Right cardiac atrium (tissue), 5 donors: ENCODE data around the gene ZBED4. TPM values are rescaled to one million over a fixed set of nuclear protein-coding genes. Genes with fewer than 3 reads are reported as not detected.

Experiments
- ATAC-seq, 2 donors: fragments of 200-7000 bp; cut with Tn5 transposase; one replicate each; pipeline versions ENCODE4 v1.8.0 to v1.9.1; 2020; ENCODE audit warnings: moderate library complexity in 2 of 2, mild to moderate bottlenecking in 1 of 2
- DNase-seq, 3 donors: peaks; one replicate each; pipeline ENCODE4 v3.0.0-alpha.2; 2020
- H3K27ac ChIP-seq: one replicate; pipeline ENCODE4 v1.5.1; 2013; ENCODE audit warnings: mild to moderate bottlenecking, low read length, control low read depth, moderate library complexity
- H3K27me3 ChIP-seq: one replicate; pipeline ENCODE4 v1.6.1; 2013; ENCODE audit not compliant: control insufficient read depth, insufficient read depth
- H3K4me1 ChIP-seq: one replicate; pipeline ENCODE4 v1.6.1; 2013; ENCODE audit warnings: low read length; ENCODE audit not compliant: control insufficient read depth, insufficient read depth
- H3K4me3 ChIP-seq: one replicate; pipeline ENCODE4 v1.5.1; 2013; ENCODE audit warnings: low read length, control low read depth
- H3K9me3 ChIP-seq: one replicate; pipeline ENCODE4 v1.6.1; 2013; ENCODE audit warnings: low read length; ENCODE audit not compliant: control insufficient read depth
- WGBS: extraction: QIAGEN DNeasy Blood & Tissue Kit; methylation state at CpG from one replicate; pipeline ENCODE4 v1.1.7; 2013; 5-methylcytosine and 5-hydroxymethylcytosine counted together
- intact Hi-C, 4 donors: fragments of 100-400 bp; cut with DNase I; formaldehyde crosslinking; loops; one replicate each; pipeline versions ENCODE4 v1.11.0 to v1.14.0; 2022 to 2023
- long read RNA-seq, 4 donors: library from polyadenylated mRNA; unstranded; transcript quantifications; one replicate each; pipeline ENCODE4 v2.0.0, GENCODE V29; 2020 to 2021
- polyA plus RNA-seq: library from polyadenylated mRNA; stranded (reverse); fragments of 200-250 nt; gene quantifications from one replicate; pipeline ENCODE4 v1.2.3, GENCODE V29; 2013
- total RNA-seq, 4 donors: library from RNA; stranded (reverse); fragmentation: NEBNext Ultra II Directional; extraction: Animal tissue kit (Norgen Biotek cat#: 25700); gene quantifications; one replicate each; pipeline ENCODE4 v1.2.1, GENCODE V29; 2021
- donor health status: healthy with polysubstance abuse.
- donor health status: DM: no; HTN: yes; CAD: no.
- donor health status: DM: no; HTN: no; CAD: no.
- donor health status: DM: no; HTN: yes; CAD: no; lungs with severe emphysema.
- donor health status: DM: yes; HTN: yes; CAD: no.

Gene ZBED4
- total RNA-seq (1 to 10 TPM; 3.4 to 5.3 (median 4.1) TPM), polyA plus RNA-seq (2.3 TPM)
- long read RNA-seq, donor 1, full-length matches to known transcripts: 3 of 11 reads
- long read RNA-seq, donor 1, partial matches to known transcripts: 0 of 11 reads
- long read RNA-seq, donor 1, other reads (novel, unspliced or antisense): 8 of 11 reads
- long read RNA-seq, donor 2, partial matches to known transcripts: 0 of 4 reads
- long read RNA-seq, donor 2, other reads (novel, unspliced or antisense): 4 of 4 reads
- long read RNA-seq, donor 3, full-length matches to known transcripts: 2 of 19 reads
- long read RNA-seq, donor 3, partial matches to known transcripts: 0 of 19 reads
- long read RNA-seq, donor 3, other reads (novel, unspliced or antisense): 17 of 19 reads
- long read RNA-seq, donor 4, partial matches to known transcripts: 0 of 3 reads
- long read RNA-seq, donor 4, other reads (novel, unspliced or antisense): 3 of 3 reads

- H3K4me1 ChIP-seq: peaks cover 2% of the 10 kb centered on the region
- peak within 1 kb of the TSS; percentile 53 for H3K27ac ChIP-seq
- H3K9me3 ChIP-seq: no peaks in the 10 kb centered on the region
- no peaks in the 10 kb centered on the region for H3K27me3 ChIP-seq
- ATAC-seq (peak; percentile 96), DNase-seq (peak; percentile 98 to 100 (median 99))
- intact Hi-C loops: no loop called here
- peak within 1 kb of the TSS; percentile 97 for H3K4me3 ChIP-seq
- WGBS: under 1% methylated on average over 126 of the region's 127 CpGs
Observed at GRCh38 chr22:49852898-49853894, at the start of gene ZBED4. TSS of gene ZBED4 (plus strand) at chr22:49853844. CDS start at chr22:49883663, 29,819 bp downstream.

- Histone ChIP-seq H3K9me3 (no peaks in the 10 kb centered on the region), H3K27ac (no peak overlapping the region), H3K27me3 (no peaks in the 10 kb centered on the region), H3K4me3 (no peak overlapping the region), H3K4me1 (peaks cover 7% of the 10 kb centered on the region)
- DNase-seq (peak in 1 of 3 donors; percentile 0), ATAC-seq (no peak)
- intact Hi-C loops: no loop called here
- 95% methylated on average over 8 of the region's 8 CpGs for WGBS
Observed at GRCh38 chr22:49807129-49807528, 46.5 kb upstream of the ZBED4 start.

GRCh38 chr22:49807780-49808708 is 45.6 kb upstream of the ZBED4 start:
- ATAC-seq (peak in 1 of 2 donors; percentile 25), DNase-seq (no peak)
- Histone ChIP-seq H3K4me3 (no peak overlapping the region), H3K9me3 (no peaks in the 10 kb centered on the region), H3K4me1 (peaks cover 7% of the 10 kb centered on the region), H3K27me3 (no peaks in the 10 kb centered on the region), H3K27ac (no peak overlapping the region)
- intact Hi-C loops: no loop called here
- 81% methylated on average over 14 of the region's 14 CpGs for WGBS

GRCh38 chr22:49810363-49811019 is 43.2 kb upstream of the ZBED4 start:
- ATAC-seq (no peak), DNase-seq (no peak)
- intact Hi-C loops: no loop called here
- no peak overlapping the region for H3K4me3 ChIP-seq
- H3K27ac ChIP-seq: no peak overlapping the region
- H3K27me3 ChIP-seq: no peaks in the 10 kb centered on the region
- WGBS: 72% methylated on average over 5 of the region's 5 CpGs
- H3K4me1 ChIP-seq: peaks cover 7% of the 10 kb centered on the region
- no peaks in the 10 kb centered on the region for H3K9me3 ChIP-seq

GRCh38 chr22:49811020-49811791 is 42.4 kb upstream of the ZBED4 start:
- 81% methylated on average over 18 of the region's 18 CpGs for WGBS
- intact Hi-C loops: no loop called here
- ATAC-seq (no peak), DNase-seq (no peak)
- Histone ChIP-seq H3K9me3 (no peaks in the 10 kb centered on the region), H3K4me3 (no peak overlapping the region), H3K27ac (no peak overlapping the region), H3K4me1 (peaks cover 7% of the 10 kb centered on the region), H3K27me3 (no peaks in the 10 kb centered on the region)

GRCh38 chr22:49812838-49813237 is 40.8 kb upstream of the ZBED4 start:
- ATAC-seq (peak in 1 of 2 donors; percentile 39), DNase-seq (peak in 1 of 3 donors; percentile 55)
- intact Hi-C loops: no loop called here
- Histone ChIP-seq H3K27ac (no peak overlapping the region), H3K9me3 (no peaks in the 10 kb centered on the region), H3K4me3 (no peak overlapping the region), H3K4me1 (peaks cover 7% of the 10 kb centered on the region), H3K27me3 (no peaks in the 10 kb centered on the region)
- 92% methylated on average over 11 of the region's 11 CpGs for WGBS

GRCh38 chr22:49814164-49814686 is 39.4 kb upstream of the ZBED4 start:
- intact Hi-C loops: no loop called here

GRCh38 chr22:49814856-49815255 is 38.8 kb upstream of the ZBED4 start:
- no peak for ATAC-seq
- H3K4me3 ChIP-seq: no peak overlapping the region
- WGBS: 78% methylated on average over 8 of the region's 8 CpGs
- no peaks in the 10 kb centered on the region for H3K27me3 ChIP-seq
- no peak for DNase-seq
- intact Hi-C loops: no loop called here
- no peaks in the 10 kb centered on the region for H3K9me3 ChIP-seq
- H3K27ac ChIP-seq: no peak overlapping the region
- no peaks in the 10 kb centered on the region for H3K4me1 ChIP-seq

More at GRCh38 chr22:49814164-49814686, 39.4 kb upstream of the ZBED4 start:
- Histone ChIP-seq H3K27ac (no peak overlapping the region), H3K4me1 (peaks cover 1% of the 10 kb centered on the region), H3K9me3 (no peaks in the 10 kb centered on the region), H3K27me3 (no peaks in the 10 kb centered on the region), H3K4me3 (no peak overlapping the region)
- DNase-seq: no peak
- no peak for ATAC-seq
- 94% methylated on average over 14 of the region's 14 CpGs for WGBS

- intact Hi-C loops: no loop called here
- ATAC-seq: peak; percentile 22 to 24
- 84% methylated on average over 15 of the region's 15 CpGs for WGBS
Observed at GRCh38 chr22:49815641-49816091, 38.0 kb upstream of the ZBED4 start.

More at GRCh38 chr22:49815641-49816091, 38.0 kb upstream of the ZBED4 start:
- Histone ChIP-seq H3K27me3 (no peaks in the 10 kb centered on the region), H3K27ac (no peak overlapping the region), H3K4me3 (no peak overlapping the region), H3K4me1 (no peaks in the 10 kb centered on the region), H3K9me3 (no peaks in the 10 kb centered on the region)
- DNase-seq: no peak
